H9 (cell line): ENCODE results near the gene SRSF4. TPM values are rescaled to one million over a fixed set of nuclear protein-coding genes. Genes with fewer than 3 reads are reported as not detected.
A peak's percentile ranks its signal among the peaks of the same experiment; 100 is the strongest.

Experiments used
- DNase-seq: peaks from one replicate; pipeline ENCODE4 v3.0.0-alpha.2; 2017
- H2AFZ ChIP-seq: one replicate; pipeline ENCODE4 v1.6.1; 2013; ENCODE audit warnings: mild to moderate bottlenecking, low read length, control low read depth, moderate library complexity
- H2AK5ac ChIP-seq: 2 replicates; pipeline ENCODE4 v1.6.1; 2013; ENCODE audit warnings: low read length, control low read depth, mixed read lengths; ENCODE audit not compliant: insufficient read length
- H2BK120ac ChIP-seq: one replicate; pipeline ENCODE4 v1.6.1; 2013; ENCODE audit warnings: low read depth, mild to moderate bottlenecking, low read length, control low read depth, inconsistent platforms; ENCODE audit not compliant: poor library complexity, severe bottlenecking
- H2BK12ac ChIP-seq: 2 replicates; pipeline ENCODE4 v1.6.1; 2013; ENCODE audit warnings: low read length, control low read depth, mixed read lengths, low read depth; ENCODE audit not compliant: insufficient read length
- H2BK15ac ChIP-seq: 2 replicates; pipeline ENCODE4 v1.6.1; 2013; ENCODE audit warnings: low read depth, low read length, control low read depth
- H2BK20ac ChIP-seq: one replicate; pipeline ENCODE4 v1.6.1; 2013; ENCODE audit warnings: low read depth, mild to moderate bottlenecking, low read length, control low read depth, inconsistent platforms; ENCODE audit not compliant: poor library complexity, severe bottlenecking
- H2BK5ac ChIP-seq: 2 replicates; pipeline ENCODE4 v1.6.1; 2013; ENCODE audit warnings: low read length, control low read depth, mixed read lengths; ENCODE audit not compliant: insufficient read length
- H3K14ac ChIP-seq: 2 replicates; pipeline ENCODE4 v1.6.1; 2013; ENCODE audit warnings: low read length, control low read depth; ENCODE audit not compliant: insufficient read depth
- H3K18ac ChIP-seq: 2 replicates; pipeline ENCODE4 v1.6.1; 2013; ENCODE audit warnings: low read depth, mild to moderate bottlenecking, mixed read lengths, low read length, control low read depth; ENCODE audit not compliant: insufficient read length
- H3K23ac ChIP-seq: 2 replicates; pipeline ENCODE4 v1.6.1; 2013; ENCODE audit warnings: low read length, control low read depth, mixed read lengths, low read depth; ENCODE audit not compliant: insufficient read length
- H3K23me2 ChIP-seq: 2 replicates; pipeline ENCODE4 v1.6.1; 2013; ENCODE audit warnings: low read depth, mild to moderate bottlenecking, mixed read lengths, low read length, control low read depth; ENCODE audit not compliant: insufficient read length, poor library complexity, severe bottlenecking
- H3K27ac ChIP-seq: 2 replicates; pipeline ENCODE4 v1.5.1; 2013; ENCODE audit warnings: low read length, control low read depth, mixed read lengths, low read depth; ENCODE audit not compliant: insufficient read length
- H3K27me3 ChIP-seq: 2 replicates; pipeline ENCODE4 v1.6.1; 2013; ENCODE audit warnings: low read length, control low read depth, inconsistent platforms; ENCODE audit not compliant: insufficient read depth
- H3K4ac ChIP-seq: 2 replicates; pipeline ENCODE4 v1.6.1; 2013; ENCODE audit warnings: low read depth, mild to moderate bottlenecking, control low read depth, inconsistent platforms, low read length, moderate library complexity
- H3K4me1 ChIP-seq: 2 replicates; pipeline ENCODE4 v1.6.1; 2013; ENCODE audit warnings: low read length, control low read depth, inconsistent platforms; ENCODE audit not compliant: insufficient read depth
- H3K4me2 ChIP-seq: 2 replicates; pipeline ENCODE4 v1.6.1; 2013; ENCODE audit warnings: low read length, control low read depth, mixed read lengths; ENCODE audit not compliant: insufficient read length, insufficient read depth
- H3K56ac ChIP-seq: 2 replicates; pipeline ENCODE4 v1.6.1; 2013; ENCODE audit warnings: low read depth, mild to moderate bottlenecking, mixed read lengths, low read length, control low read depth; ENCODE audit not compliant: insufficient read length
- H3K79me1 ChIP-seq: 2 replicates; pipeline ENCODE4 v1.6.1; 2013; ENCODE audit warnings: low read depth, mild to moderate bottlenecking, moderate library complexity, low read length, control low read depth, inconsistent platforms; ENCODE audit not compliant: insufficient read depth, poor library complexity, severe bottlenecking
- H3K79me2 ChIP-seq: 2 replicates; pipeline ENCODE4 v1.6.1; 2013; ENCODE audit warnings: low read length, control low read depth, inconsistent platforms; ENCODE audit not compliant: insufficient read depth
- H3K9ac ChIP-seq: 2 replicates; pipeline ENCODE4 v1.6.1; 2013; ENCODE audit warnings: low read length, control low read depth, mixed read lengths; ENCODE audit not compliant: insufficient read length; ENCODE audit errors: extremely low read depth
- H3K9me3 ChIP-seq: one replicate; pipeline ENCODE4 v1.6.1; 2013; ENCODE audit warnings: low read depth, low read length, inconsistent platforms; ENCODE audit not compliant: control insufficient read depth
- H3T11ph ChIP-seq: one replicate; pipeline ENCODE4 v1.6.1; 2013; ENCODE audit warnings: mild to moderate bottlenecking, low read length, control low read depth, inconsistent platforms
- H4K20me1 ChIP-seq: one replicate; pipeline ENCODE4 v1.6.1; 2013; ENCODE audit not compliant: control insufficient read depth, insufficient read length, insufficient read depth
- H4K5ac ChIP-seq: 2 replicates; pipeline ENCODE4 v1.6.1; 2013; ENCODE audit warnings: low read depth, mild to moderate bottlenecking, mixed read lengths, low read length, control low read depth; ENCODE audit not compliant: insufficient read length
- H4K8ac ChIP-seq: replicated peaks from 2 replicates; pipeline ENCODE4 v1.6.1; 2013; ENCODE audit warnings: low read length, control low read depth, mixed read lengths, low read depth; ENCODE audit not compliant: insufficient read length
- H4K91ac ChIP-seq: 2 replicates; pipeline ENCODE4 v1.6.1; 2013; ENCODE audit warnings: low read depth, mild to moderate bottlenecking, moderate library complexity, mixed read lengths, low read length, control low read depth; ENCODE audit not compliant: insufficient read length
- H3K27ac Mint-ChIP-seq, 3 experiments: 2 replicates in 2 of 3; 3 replicates in 1 of 3; pipeline ENCODE4 v1.8.0; 2020 to 2021; ENCODE audit warnings: mixed read lengths in 3 of 3, mild to moderate bottlenecking in 1 of 3, moderate library complexity in 1 of 3
- H3K27me3 Mint-ChIP-seq: 2 replicates; pipeline ENCODE4 v1.8.0; 2021; ENCODE audit warnings: low read depth, mild to moderate bottlenecking, moderate library complexity, mixed read lengths
- H3K36me3 Mint-ChIP-seq, 3 experiments: 2 replicates in 2 of 3; 3 replicates in 1 of 3; pipeline ENCODE4 v1.8.0; 2020 to 2021; ENCODE audit warnings: low read depth in 3 of 3, mixed read lengths in 3 of 3; ENCODE audit not compliant: insufficient read depth in 1 of 3
- H3K4me1 Mint-ChIP-seq, 2 experiments: 2 replicates each; pipeline ENCODE4 v1.8.0; 2020; ENCODE audit warnings: mixed read lengths in 2 of 2
- H3K4me3 Mint-ChIP-seq, 2 experiments: 2 replicates in 1 of 2; 3 replicates in 1 of 2; pipeline ENCODE4 v1.8.0; 2020 to 2021; ENCODE audit warnings: mild to moderate bottlenecking in 2 of 2, mixed read lengths in 2 of 2, moderate library complexity in 1 of 2
- H3K9me3 Mint-ChIP-seq, 2 experiments: 2 replicates in 1 of 2; 3 replicates in 1 of 2; pipeline ENCODE4 v1.8.0; 2020; ENCODE audit warnings: mild to moderate bottlenecking in 2 of 2, mixed read lengths in 2 of 2, moderate library complexity in 1 of 2
- WGBS: extraction: QIAGEN DNeasy Blood & Tissue Kit; methylation state at CpG from one replicate; pipeline ENCODE4 v1.1.7; 2013; ENCODE audit warnings: missing lambda C conversion rate, low lambda C conversion rate, mixed read lengths; ENCODE audit not compliant: insufficient read length; ENCODE audit errors: extremely low coverage; 5-methylcytosine and 5-hydroxymethylcytosine counted together
- total RNA-seq: library from RNA; stranded (reverse); gene quantifications from 2 replicates; pipeline ENCODE4 v1.2.1, GENCODE V29; 2021
- TF ChIP-seq, protein P1 (sequence below): fragments of 200-600 bp; sonication (generic); conservative IDR thresholded peaks from 3 replicates; pipeline ENCODE4 v1.8.0; 2021; ENCODE audit warnings: antibody characterized with exemption, mild to moderate bottlenecking

SRSF4 gene
- total RNA-seq, 1 experiment from 2014 or later, result 90.6 TPM

- no peak overlapping the region for H3K56ac ChIP-seq
- no peaks in the 10 kb centered on the region for H3K27me3 ChIP-seq
- DNase-seq, result no peak
- TF ChIP-seq, protein P1, sequence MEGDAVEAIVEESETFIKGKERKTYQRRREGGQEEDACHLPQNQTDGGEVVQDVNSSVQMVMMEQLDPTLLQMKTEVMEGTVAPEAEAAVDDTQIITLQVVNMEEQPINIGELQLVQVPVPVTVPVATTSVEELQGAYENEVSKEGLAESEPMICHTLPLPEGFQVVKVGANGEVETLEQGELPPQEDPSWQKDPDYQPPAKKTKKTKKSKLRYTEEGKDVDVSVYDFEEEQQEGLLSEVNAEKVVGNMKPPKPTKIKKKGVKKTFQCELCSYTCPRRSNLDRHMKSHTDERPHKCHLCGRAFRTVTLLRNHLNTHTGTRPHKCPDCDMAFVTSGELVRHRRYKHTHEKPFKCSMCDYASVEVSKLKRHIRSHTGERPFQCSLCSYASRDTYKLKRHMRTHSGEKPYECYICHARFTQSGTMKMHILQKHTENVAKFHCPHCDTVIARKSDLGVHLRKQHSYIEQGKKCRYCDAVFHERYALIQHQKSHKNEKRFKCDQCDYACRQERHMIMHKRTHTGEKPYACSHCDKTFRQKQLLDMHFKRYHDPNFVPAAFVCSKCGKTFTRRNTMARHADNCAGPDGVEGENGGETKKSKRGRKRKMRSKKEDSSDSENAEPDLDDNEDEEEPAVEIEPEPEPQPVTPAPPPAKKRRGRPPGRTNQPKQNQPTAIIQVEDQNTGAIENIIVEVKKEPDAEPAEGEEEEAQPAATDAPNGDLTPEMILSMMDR, result no peak
- no peak overlapping the region for H4K8ac ChIP-seq
- no peak overlapping the region for H3T11ph ChIP-seq
- H3K27ac ChIP-seq, result no peak overlapping the region
- no peaks in the 10 kb centered on the region for H4K20me1 ChIP-seq
- H3K4ac ChIP-seq, result no peak overlapping the region
- WGBS, result no CpG with 5 or more reads among the region's 1 CpG
- no peak overlapping the region for H4K91ac ChIP-seq
- peaks cover 5% of the 10 kb centered on the region; the same call in 1 of the 2 replicates for H3K4me1 ChIP-seq
- Mint-ChIP-seq H3K9me3 (no peaks in the 10 kb centered on the region), H3K36me3 (peaks cover 10 to 16% (median 13%) of the 10 kb centered on the region in 3 experiments), H3K4me3 (peak overlapping the region in 1 of 2 experiments; percentile 18; a peak in 1 of 5 replicates), H3K27me3 (no peaks in the 10 kb centered on the region), H3K27ac (no peak overlapping the region), H3K4me1 (peaks cover 36 to 37% of the 10 kb centered on the region in 2 experiments)
- H3K9ac ChIP-seq, result no peak overlapping the region
- no peak overlapping the region for H2BK5ac ChIP-seq
- H3K79me2 ChIP-seq, result peaks cover 26% of the 10 kb centered on the region
- no peak overlapping the region for H3K23ac ChIP-seq
- no peaks in the 10 kb centered on the region for H3K9me3 ChIP-seq
- no peak overlapping the region for H3K14ac ChIP-seq
- no peak overlapping the region for H2BK15ac ChIP-seq
- no peak overlapping the region for H2BK20ac ChIP-seq
- no peak overlapping the region for H2AFZ ChIP-seq
- H3K79me1 ChIP-seq, result no peaks in the 10 kb centered on the region
- H3K4me2 ChIP-seq, result no peak overlapping the region
- H3K23me2 ChIP-seq, result peaks cover 6% of the 10 kb centered on the region
- H2AK5ac ChIP-seq, result no peak overlapping the region
- no peak overlapping the region for H2BK12ac ChIP-seq
- H4K5ac ChIP-seq, result no peak overlapping the region
- H2BK120ac ChIP-seq, result no peak overlapping the region
- no peak overlapping the region for H3K18ac ChIP-seq
Measured at GRCh38 chr1:29183287-29183686, 1.6 kb upstream of the SRSF4 start.
